NK-92 (cell line): Measurements from ENCODE around the gene ACSL6.
"Not testable (repeated sequence)": the region's sequence is repeated elsewhere in the genome, so short reads cannot be mapped to it uniquely, and the experiment has no call there.

Source experiments
- DNase-seq: peaks from one replicate; lab custom pipeline; 2025; ENCODE audit not compliant: unreplicated experiment; lab: John Stamatoyannopoulos, UW

The ACSL6 gene

DNA sequence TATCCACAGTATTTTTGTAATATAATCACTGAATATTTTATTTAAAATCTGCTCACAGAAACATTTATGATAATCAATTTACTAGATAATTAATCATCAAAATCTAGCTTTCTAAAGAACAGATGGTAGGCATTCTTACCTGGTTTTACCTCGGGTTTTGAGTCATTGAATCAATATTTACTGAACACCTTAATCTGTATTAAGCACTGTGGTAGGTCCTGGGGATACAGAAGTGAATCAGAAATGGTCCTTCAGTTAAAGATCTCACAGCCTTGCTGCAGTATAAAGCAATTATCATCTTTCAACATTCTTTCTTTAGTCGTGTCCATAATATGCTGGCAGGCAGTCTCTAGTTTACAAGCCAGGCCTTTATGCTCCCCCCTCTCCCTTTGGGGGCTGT, 64.0 kb downstream of the ACSL6 start:
- DNase-seq = no peak

DNA sequence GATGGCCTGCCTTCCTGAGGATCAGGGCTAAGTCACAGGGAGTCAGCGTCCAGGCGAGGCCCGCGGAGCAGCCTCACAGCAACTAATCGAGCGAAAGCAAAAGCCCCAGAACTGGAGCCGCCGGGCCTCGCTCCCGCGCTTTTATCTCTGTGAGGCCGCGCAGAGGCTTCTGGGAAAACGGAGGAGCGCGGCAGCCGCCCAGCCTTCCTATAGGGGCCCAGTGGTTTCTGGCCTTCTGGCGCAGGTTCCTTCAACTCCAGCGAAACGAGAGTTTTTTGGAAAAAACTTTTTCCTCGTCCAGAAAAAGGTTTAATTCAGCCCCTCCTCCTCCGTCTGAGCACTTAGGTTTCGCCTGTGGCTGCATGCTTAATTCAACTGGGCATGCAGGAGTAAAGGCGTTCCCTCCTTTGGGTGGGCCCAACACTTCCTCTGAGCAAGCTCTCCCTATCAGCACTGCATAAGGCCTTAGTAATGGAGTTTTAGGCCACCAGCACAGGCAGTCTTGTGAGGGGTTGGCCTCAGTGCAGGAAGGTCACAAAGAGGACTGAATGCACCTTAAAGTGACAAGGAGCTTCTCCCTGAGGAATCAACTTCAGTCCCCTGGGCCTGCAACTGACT, 65.8 kb downstream of the ACSL6 start, which contains the start of gene MEIKIN:
TSS of gene MEIKIN (minus strand) at position 113 of the 618 bp plus-strand sequence. CDS start 158 bp downstream, outside the sequence.
- DNase-seq = no peak

DNA sequence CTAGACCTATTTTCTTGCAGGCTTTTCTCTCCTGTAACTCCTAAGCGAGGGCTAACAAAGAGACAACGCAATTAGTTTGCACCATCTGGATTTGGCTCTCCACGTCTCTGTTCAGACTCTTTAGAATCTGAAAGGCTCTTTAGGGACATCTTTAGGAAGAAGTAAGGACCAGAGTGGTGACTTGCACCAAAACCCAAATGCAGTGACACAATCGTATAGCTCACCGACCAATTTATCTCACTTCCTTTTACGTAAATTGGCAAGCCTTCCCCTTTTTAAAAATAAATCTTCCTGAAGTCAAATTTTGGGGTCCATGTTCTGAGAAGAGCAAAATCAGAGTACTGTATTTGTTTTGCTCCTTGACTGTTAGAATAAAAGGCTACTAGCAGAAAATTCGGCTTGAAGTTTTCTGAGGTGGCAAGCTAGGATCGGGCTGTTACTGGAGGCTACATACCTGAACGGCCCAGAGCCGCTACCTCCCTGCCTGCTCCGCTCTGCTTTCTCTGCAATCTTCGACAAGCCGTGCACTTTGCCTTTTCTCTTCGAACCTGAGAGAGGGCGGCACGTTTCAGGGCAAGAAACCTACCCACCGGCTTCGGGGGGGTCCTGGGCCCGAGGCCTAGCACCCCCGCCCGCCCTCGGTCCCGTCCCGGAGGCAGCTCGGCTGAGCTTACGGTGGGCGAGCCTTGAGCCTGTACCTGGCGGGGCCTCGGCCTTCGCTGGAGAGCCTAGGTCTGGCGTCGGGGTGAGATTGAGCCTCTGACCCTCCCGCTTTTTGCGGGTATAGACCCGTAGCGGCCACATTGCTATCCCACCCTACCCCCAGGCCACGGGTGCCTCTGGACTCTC, 66.5 kb downstream of the ACSL6 start:
- DNase-seq = no peak

DNA sequence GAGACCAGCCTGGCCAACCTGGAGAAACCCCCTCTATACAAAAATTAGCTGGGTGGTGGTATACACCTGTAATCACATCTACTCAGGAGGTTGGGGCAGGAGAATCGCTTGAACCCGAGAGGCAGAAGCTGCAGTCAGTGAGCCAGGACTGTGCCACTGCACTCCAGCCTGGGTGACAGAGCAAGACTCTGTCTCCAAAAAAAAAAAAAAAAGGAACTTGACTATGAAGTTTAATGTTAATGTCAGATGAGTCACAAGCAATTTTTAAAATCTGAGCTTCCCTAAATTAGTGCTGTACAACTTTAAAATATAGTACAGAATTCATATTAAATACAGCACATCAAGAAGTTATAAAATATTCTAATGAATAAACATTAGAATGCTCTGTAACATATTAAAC, 67.5 kb downstream of the ACSL6 start:
- no peak for DNase-seq

DNA sequence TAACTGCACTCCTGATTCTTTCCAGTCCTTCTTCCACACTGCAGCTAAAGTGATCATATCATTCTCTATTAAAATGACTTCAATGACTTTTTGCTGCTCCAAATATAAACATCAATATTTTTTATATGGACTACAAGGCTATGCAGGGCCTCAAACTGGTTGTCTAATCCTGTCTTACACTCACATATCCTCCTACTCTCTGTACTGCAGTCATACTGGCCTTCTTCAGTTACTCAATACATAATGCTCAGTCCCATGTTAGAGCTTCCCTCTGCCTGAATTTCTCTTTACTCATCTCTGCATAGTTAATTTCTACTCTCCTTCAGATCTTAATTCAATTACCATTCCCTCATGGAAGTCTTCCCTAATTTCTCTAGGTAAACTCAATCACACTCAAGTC, 69.4 kb downstream of the ACSL6 start:
- no peak for DNase-seq

DNA sequence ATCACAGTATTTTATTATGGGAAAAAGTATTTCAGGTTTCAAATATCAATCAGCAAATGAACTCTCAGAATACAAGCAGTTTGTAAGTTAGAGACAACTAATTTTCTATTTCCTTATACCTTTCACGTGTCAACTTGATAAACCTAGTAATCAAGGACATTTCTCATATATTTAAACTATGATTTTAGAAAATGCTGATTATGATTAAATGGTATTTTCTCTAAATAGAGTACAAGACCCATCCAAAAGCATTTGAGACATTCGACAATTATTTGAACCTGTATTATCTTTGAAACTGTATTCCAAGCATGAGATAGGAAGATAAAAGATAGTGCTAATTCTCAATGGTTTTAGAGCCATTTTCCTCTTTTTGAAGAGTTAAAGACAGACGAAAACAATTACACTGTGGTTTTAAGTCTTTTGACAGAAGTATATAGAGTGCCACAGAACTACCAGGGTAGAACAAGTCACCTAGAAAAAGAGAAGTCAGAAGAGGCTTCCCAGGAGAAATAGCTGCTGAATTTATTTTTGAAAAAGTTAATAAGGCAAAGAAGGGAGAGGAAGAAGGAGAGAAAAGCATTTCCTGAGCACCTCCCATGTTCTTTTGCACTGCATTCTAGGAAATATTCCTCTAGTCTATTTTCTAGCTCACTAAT, 71.6 kb downstream of the ACSL6 start:
- DNase-seq = no peak

DNA sequence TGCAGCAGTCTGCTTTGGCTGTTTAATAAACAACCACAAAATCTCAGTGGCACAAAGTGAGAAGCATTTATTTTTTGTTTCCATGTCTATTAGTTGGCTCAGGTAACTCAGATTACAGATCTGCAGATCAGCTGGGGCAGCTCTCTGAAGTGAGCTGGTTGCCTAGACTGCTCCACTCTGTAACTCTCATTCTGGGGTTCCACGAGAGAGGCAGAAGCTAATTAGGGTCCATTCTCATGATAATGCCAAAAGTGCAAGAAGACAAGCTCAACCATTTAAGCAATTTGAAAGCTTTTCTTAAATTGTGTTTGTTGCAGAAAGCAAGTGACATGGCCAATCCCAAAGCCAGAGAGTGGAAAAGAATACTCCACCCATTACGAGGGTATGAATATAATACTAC, 79.2 kb downstream of the ACSL6 start:
- no peak for DNase-seq

DNA sequence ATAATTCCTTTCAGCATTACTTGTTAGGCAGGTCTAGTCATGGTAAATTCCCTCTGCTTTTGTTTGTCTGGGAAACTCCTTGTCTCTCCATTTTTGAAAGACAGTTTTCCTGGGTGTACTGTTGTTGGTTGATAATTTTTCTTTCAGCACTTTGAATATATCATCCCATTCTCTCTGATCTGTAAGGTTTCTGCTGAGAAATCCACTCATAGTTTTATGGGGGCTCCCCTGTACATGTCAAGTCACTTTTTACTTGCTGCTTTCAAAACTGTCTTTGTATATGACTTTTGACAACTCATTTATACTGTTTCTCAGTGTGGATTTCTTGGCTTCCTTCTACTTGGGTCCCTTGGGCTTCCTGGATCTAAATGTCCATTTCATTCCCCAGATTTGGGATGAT, 82.5 kb downstream of the ACSL6 start:
- no peak for DNase-seq

DNA sequence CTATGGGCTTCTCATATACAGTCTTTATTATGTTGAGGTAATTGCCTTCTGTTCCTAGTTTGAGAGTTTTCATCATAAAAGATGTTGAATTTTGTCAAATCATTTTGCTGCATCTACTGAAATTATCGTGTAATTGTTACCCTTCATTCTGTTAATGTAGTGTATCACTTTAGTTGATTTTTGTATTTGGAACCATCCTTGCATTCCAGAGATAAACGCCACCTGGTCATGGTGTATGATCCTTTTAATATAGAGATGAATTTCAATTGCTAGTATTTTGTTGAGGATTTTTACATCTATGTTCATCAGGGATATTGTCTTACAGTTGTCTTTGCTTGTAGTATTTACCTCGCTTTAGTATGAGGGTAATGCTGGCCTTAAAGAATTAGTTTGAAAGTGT, 85.3 kb downstream of the ACSL6 start:
- no peak for DNase-seq

DNA sequence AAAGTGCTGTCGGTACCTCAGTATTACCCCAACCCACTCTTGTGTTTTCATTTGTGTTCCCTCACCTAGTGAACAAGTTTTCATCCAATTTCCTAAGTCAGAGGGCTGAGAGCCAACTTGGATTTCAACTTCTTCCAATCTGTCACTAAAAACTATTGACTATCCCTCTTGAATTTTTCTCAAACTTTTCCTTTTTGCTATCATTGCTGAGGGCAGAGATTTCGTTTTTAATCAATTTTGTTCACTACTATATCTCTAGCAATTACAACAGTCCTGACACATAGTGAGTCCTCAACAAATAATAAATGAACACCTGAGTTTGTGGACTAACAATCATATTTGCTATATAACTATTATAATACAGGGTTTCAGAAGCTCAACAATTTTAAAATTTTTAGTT, 95.0 kb downstream of the ACSL6 start:
- no peak for DNase-seq

DNA sequence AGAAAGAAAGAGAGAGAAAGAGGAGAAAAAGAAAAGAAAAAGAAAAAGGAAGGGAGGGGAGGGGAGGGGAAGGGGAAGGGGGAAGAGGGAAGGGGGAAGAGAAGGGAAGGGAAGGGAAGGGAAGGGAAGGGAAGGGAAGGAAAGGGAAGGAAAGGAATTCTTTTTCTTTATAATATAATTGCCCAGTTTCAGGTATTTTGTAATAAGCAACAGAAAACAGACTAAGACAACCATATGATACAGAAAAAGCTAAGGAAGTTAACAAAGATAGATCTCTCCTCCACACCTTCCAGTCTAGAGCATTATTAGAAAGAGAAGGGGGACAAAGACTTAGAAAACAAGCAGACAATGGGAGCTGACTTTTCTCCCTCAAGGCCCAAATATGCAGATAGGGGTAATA, 97.0 kb downstream of the ACSL6 start:
- DNase-seq = no peak

DNA sequence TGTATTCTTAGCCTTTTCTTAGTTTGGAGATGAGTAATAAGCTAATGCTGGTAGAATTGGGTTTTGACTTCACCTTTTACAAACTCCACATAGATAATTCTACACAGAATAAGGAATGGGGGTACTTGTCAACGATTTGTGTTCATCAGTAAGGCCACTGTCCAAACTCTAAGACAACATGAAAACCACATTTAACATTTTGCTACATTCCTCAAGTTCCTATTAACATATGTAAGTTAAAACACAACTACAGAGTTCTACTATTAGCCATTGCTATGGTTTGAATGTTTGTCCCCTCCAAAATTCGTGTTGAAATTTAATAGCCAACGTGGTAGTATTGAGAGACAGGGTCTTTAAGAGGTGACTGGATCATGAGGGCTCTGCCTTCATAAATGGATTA, 97.9 kb downstream of the ACSL6 start:
- DNase-seq = no peak

DNA sequence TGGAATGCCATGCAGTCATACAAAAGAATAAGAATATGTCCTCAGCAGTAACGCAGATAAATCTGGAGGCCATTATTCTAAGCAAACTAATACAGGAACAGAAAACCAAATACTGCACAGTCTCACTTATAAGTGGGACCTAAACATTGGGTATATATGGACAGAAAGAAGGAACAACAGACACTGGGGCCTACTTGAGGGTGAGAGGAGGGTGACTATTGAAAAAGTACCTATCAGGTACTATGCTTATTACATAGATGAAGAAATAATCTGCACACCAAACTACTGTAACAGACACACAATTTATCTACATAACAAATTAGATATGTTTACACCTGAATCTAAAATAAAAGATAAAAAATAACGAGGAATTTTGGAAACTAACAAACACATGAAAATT, 104.8 kb downstream of the ACSL6 start:
- no peak for DNase-seq

DNA sequence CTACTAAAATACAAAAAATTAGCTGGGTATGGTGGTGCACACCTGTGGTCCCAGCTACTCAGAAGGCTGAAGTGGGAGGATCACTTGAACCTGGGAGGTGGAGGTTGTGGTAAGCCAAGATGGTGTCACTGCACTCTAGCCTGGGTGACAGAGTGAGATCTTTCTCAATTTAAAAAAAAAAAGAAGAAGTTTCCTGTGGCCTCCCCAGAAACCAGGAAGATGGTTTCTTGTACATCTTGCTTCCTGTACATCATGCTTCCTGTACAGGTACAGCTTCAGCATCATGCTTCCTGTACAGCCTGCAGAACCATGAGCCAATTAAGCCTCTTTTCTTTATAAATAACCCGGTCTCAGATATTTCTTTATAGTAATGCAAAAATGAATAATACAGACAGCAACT, 109.2 kb downstream of the ACSL6 start:
- not testable (repeated sequence) for DNase-seq
